GM12874 (cell line): Measurements from ENCODE around the gene PAM.

ENCODE experiments used
- TF ChIP-seq, protein P1 (sequence below): IDR thresholded peaks from 2 replicates; pipeline ENCODE4 v1.5.1; 2011; ENCODE audit warnings: low read depth, mild to moderate bottlenecking, control low read depth, low read length, moderate library complexity; ENCODE audit not compliant: insufficient read depth

The PAM gene

DNA sequence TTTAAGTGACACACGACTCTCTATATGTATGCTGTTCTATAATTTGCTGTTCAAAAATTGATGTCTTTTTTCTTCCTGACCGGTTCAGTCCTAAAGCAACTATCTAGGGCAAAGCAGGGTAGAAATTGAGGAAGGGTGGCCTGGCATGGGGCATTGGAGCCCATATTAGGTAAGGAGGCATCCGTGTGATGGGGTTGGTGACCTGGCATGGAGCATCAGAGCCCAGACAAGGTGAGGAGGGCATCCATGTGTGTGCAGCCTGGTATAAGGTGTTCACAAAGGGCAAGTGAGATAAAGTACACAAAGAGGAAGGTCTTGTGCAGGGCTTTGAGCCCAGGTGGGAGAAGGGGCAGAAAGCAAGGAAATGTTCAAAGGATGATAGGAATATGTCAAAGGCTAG is 104.9 kb downstream of the PAM start:
- TF ChIP-seq, protein P1, sequence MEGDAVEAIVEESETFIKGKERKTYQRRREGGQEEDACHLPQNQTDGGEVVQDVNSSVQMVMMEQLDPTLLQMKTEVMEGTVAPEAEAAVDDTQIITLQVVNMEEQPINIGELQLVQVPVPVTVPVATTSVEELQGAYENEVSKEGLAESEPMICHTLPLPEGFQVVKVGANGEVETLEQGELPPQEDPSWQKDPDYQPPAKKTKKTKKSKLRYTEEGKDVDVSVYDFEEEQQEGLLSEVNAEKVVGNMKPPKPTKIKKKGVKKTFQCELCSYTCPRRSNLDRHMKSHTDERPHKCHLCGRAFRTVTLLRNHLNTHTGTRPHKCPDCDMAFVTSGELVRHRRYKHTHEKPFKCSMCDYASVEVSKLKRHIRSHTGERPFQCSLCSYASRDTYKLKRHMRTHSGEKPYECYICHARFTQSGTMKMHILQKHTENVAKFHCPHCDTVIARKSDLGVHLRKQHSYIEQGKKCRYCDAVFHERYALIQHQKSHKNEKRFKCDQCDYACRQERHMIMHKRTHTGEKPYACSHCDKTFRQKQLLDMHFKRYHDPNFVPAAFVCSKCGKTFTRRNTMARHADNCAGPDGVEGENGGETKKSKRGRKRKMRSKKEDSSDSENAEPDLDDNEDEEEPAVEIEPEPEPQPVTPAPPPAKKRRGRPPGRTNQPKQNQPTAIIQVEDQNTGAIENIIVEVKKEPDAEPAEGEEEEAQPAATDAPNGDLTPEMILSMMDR, result no peak

DNA sequence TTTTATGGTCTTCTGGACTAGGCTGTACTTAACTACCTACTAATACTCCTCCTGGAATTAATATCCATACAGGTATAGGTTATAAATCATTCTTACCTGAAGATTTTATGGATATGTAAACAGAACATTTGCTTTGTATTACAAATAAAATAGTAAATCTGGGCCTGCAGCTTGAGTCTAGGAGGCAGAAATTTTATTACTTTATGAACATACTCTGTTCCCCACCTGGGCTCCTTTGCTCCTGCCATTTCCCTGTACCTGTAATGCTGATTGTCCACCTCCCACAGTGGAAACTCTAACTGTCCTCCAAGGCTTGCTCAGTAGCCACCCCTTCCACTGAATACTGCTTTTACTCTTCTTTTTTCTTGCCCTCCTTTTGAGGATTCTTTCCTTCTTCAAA is 108.0 kb downstream of the PAM start:
- TF ChIP-seq, protein P1, result no peak

DNA sequence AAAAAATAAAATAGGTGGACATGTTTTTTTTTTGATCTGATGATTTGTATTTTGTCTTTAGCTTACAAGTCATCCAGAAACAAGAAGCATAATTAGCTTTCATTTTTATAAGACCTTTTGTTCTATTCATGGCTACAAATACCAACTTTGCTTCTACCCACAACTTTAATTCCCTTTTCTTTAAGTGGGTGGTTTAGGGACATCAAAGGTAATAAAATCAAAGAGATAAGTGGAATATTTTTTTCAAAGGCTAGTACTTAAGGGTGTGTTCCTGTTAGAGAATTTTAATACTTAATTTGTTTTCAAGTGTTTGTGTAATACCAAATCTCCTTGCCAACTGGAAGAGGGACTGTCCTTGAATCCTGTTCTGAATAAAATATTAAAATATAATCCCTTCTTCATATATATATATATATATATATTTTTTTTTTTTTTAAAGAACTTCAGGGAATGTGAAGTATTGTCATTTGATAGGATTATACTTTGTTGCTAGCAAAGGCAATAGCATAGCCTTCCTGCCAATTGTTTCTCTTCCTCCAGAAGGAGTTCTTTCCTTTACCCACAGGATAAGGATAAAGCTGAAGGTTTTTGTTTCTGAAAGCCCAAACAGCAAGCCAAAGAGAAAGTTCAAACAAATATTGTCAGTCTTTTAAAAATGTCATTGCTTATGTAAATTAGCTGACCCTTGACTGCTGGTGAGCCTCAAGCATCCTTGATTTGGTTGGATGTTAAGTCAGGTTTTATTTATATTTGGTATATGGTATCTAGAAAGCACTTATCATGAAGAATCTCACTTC is 108.9 kb downstream of the PAM start:
- TF ChIP-seq, protein P1, result no peak

DNA sequence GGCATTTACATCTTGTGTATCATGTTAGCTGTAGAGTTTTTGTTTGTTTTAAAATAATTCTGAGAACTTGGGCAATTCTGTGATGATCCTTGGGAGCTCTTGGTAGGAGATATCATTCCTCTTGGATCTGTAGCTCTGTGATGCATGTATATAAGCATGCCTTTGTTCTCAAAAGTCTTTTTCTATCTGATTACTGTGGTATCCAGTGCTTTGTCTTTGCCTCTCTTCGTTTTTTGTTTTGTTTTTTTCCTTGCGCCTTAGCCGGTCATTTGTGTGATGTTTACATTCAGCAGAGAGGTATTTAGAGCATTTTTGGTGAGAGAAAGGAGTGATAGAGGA is 110.0 kb downstream of the PAM start:
- TF ChIP-seq, protein P1, result no peak

DNA sequence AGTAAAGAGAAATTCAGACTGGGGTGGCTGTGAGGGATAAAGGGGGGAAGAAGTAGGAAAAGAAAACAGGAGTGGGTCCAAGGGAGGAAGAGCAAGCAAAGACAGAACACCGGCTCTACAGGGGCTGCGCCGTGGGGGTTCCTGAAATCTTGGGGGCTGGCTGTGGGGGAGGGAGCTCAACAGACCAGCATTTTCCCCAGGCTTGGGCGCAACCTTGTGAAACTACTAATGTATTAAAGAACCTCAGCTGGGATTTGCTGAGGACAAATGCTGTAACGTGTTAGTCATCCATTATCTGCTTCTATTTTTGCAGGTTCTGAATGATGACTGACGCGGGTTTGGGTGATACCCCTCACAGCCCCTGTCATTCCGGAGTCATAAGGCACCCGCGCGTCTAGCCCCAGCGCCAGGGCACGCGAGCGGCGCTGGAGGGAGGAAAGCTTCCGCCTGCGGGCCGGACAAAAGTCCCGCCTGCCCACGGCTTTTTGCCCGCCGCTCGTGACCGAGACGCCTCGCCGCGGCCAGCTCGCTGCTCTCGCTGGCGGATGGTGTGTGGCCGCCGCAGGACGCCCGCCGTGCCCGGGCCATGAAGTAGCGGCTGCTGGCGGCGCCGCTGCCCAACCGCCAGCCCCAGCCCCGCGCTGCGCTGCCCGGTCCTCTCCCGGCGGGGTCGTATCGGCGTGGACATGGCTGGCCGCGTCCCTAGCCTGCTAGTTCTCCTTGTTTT is 110.6 kb downstream of the PAM start:
- TF ChIP-seq, protein P1, result no peak

DNA sequence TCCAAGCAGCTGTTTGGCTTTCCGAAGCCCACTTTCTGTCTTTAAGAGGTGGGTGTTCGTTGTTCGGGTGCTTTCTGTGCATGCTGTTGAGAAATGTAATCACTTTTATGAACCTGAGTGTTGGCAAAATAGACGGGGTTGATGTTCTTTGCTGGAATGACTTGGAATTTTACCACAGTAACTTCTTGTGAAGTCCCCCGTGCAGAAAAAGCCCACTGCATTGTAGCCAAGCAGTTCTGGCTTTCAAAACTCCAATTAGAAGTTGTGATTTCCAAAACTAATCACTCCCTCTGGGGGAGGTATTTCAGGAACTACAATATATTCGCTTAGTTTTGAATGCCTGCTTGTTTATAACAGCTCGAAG is 111.1 kb downstream of the PAM start:
- TF ChIP-seq, protein P1, result no peak

DNA sequence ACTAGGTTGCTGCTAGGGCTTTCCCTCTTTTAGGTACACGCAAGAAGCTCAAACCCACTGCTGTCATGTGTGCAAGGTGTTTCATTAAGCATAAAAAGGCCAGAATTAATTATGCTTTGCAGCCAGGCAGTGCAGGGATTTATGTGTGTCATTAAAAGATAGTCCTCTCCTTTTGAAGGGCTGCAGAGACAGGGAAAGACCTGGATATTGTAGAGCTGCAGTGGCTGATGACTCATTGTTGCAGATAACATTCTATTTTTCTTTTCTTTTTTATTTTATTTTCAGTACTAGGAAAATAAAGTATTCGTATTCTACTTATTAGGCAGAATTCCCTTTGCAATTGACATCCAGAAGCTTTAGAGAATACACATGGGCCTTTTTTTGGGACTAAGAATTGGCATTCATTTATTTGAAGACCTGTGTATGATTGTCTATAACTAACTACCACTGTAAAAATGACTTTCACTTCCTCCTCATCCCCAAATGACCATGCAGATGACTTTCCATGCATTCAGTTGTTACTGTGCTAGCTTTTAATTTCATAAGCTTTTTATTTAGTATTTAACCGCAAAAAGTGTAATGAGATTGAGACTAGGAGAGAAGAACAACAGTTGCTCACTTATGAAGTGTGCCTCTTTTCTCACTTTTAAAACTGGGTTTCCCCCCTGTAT is 113.0 kb downstream of the PAM start:
- TF ChIP-seq, protein P1, result no peak
